Keratinocyte (primary cell): ENCODE results near the gene CSNK1G1.

ENCODE experiments used
- CTCF ChIP-seq, 3 experiments: IDR thresholded peaks in 1 of 3; conservative IDR thresholded peaks in 1 of 3; optimal IDR thresholded peaks in 1 of 3; 2 replicates in 2 of 3; 3 replicates in 1 of 3; pipeline versions ENCODE3 to v1.5.1; 2011; ENCODE audit warnings: low read length in 3 of 3, mild to moderate bottlenecking in 3 of 3, moderate library complexity in 2 of 3, control low read depth in 1 of 3, inconsistent platforms in 1 of 3; ENCODE audit not compliant: insufficient read depth in 2 of 3; ENCODE audit errors: extremely low read depth in 1 of 3
- EZH2 ChIP-seq: IDR thresholded peaks from one replicate; pipeline ENCODE4 v1.6.1; 2012; ENCODE audit warnings: inconsistent platforms, mild to moderate bottlenecking, low read length, moderate library complexity

GRCh38 chr15:64224511-64224910, 131.5 kb downstream of the CSNK1G1 start:
- TF ChIP-seq CTCF (optimal IDR thresholded peaks at IDR 0.05 in 1 of 3, IDR thresholded peaks at IDR 0.05 in 1 of 3, conservative IDR thresholded peaks at IDR 0.05 in 1 of 3; ENCODE audit: extremely low read depth in 1 of 3, insufficient read depth in 2 of 3, low read length in 3 of 3) (no peak), EZH2 (no peak)
